Measurements from ENCODE around the gene TIE1.

DNA sequence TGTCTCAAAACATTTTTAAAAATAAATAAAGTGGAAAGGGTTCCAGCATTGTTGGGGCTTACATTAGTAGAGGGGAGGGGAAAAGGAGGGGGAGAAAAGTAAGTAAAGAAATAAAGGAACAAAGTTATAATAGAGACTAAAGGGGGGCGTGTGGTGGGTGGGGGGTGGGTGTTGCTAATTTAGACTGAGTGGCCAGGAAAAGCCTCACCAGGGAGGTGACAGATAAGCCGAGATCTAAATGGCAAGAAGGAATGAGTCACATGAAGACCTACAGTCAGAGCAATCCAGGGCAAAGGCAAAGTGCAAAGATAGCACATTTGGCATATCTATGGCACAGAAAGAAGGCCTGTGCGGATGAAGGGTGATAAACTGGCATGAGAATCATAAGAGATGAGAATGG lies 44.3 kb downstream of the TIE1 start:
- TF ChIP-seq CTCF (IDR thresholded peaks at IDR 0.05): no peak
- TF ChIP-seq POLR2A (IDR thresholded peaks at IDR 0.05): no peak
- no peak for TF ChIP-seq EP300 (IDR thresholded peaks at IDR 0.05)

Measured in upper lobe of left lung (tissue), 4 donors.